Glomerular visceral epithelial cell (primary cell): ENCODE results near the gene PLEKHM3.

Experiments
- DNase-seq: peaks from one replicate; pipeline ENCODE4 v3.0.0-alpha.2; 2016; ENCODE audit errors: extremely low spot score

Gene PLEKHM3

DNA sequence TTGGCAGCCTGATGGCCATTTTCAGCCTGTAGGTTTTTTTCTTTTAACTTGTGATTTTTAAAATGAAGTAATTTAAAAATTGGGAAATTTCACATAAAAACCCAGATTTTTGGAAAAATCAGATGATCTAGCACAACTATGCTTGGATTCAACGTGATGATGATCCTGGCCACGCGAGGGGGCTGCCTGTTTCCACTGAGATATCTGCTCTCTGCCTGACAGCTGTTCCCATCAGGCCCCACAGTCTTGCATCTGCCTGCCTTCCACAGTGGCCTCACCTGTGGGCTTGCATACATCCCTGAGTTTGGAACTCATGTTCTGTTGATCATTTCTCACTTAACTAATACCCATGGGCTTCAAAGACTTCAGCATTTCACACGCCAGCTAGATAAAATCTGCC lies 163.5 kb downstream of the PLEKHM3 start:
- no peak for DNase-seq

- no peak for DNase-seq
Measured at GRCh38 chr2:207860685-207861084, 164.6 kb downstream of the PLEKHM3 start.

DNA sequence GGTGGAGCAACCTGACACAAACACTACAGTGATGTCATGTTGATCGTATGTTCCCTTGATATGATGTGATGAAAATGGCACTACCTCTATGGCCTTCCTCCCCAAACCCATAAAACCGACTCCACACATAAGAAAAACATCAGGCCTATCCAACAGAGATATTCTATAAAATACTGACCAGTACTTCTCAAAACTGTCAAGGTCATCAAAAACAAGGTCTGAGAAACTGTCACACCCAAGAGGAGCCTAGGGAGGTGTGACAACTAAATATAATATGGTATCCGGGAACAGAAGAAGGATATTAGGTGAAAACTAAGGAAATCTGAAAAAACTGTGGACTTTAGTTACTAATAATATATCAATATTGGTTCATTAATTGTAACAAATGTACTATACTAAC lies 169.7 kb downstream of the PLEKHM3 start:
- no peak for DNase-seq

DNA sequence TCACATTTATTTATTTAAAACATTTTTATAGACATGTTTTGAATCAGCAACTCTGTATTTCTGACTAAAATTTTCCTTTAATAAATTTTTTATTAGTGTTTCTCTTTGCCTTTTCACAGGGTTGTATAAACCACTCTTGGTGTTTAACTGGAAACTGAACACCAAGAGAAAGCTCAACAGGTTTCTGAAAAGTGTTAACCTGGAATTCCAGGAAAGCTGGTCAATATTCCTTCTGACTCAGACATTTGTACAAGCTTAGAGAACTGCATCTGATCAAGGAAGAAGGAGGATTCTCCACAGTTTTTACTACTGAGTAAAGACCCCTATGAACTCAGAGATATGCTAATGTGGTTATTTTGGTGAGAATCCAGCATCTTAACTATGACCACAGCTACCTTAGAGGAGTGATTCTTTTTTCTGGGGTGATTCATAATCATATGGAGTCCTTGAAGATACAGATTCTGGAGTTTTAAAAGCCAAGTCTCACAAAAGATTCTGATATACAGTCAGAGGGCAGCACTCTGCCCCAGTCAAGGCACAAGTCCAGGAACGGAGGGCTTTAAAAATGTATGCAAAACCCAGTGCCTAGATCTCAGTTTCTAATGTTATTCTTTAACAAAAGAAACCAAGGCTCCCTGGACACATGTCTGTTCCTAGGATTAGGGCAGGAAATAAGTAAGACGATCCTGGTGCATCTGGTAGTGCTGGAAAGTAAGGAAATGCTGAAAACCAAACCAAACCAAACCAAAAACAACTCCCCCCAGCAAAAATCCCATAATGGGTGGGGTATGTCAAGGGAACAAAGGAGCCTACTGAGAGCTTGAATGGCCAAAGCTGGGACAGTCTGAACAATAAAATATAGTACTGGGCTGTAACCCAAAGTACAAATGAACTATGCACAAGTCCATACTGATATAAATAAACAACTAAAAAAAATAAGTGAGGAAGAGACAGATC lies 170.6 kb downstream of the PLEKHM3 start:
- peak; percentile 74 for DNase-seq

- DNase-seq: no peak
Measured at GRCh38 chr2:207852791-207853190, 172.5 kb downstream of the PLEKHM3 start.

- DNase-seq: no peak
Measured at GRCh38 chr2:207849443-207849842, 175.9 kb downstream of the PLEKHM3 start.

GRCh38 chr2:207848545-207848928 lies 176.8 kb downstream of the PLEKHM3 start:
- DNase-seq: no peak

- peak; percentile 38 for DNase-seq
Measured at GRCh38 chr2:207847807-207848544, 177.4 kb downstream of the PLEKHM3 start.

DNA sequence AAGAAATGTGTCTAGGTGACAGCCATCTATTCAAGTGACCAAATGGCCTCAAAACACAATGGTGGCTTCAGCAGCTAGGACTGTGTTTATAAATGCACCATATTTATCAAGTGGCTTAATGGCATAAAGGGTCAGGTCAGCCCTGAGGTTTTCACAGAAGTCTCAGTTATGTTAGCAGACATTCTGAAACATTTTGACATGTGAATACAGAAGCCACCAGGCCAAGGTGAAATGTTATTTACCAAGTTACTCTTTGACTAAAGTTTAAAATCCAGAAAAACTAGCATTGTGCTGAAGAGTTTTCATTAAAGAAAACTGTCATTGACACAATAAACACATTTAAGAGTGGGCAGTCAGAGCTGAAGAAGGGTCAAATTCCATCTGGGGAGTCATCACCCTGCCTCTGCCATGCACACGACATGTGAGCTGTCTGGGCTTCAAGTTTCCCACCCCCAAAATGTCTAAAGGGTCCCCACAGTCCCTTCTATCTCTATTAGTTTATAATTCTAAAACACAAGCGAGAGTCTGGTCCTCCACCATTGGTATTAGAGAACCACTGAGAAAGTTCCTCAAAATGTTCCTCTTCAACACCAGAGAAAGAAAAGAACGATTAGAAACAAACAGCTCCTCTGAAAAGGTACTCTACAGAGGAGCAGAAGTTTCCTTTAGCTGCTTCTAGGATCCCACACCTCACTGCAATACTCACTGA lies 178.1 kb downstream of the PLEKHM3 start:
- no peak for DNase-seq

GRCh38 chr2:207845202-207845864 lies 180.0 kb downstream of the PLEKHM3 start:
- no peak for DNase-seq

DNA sequence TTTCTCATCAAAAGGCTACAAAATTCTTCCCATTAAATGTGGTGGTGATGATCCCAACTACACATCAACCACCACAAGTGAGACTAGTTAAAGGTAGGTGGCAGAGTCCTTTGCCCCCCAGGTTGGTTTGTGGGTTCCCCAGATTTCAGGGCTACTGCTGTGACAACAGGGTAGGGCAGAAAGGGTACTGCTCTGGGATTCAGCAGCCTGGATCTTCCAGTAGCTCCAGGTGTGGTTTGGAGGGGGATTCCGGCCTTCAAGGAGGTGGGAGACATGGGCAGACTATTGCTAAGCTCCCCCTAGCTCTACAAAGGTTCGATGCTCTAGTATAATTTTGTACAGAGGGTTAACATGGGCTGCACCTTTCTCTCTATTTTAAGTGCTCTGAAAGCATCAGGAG lies 180.7 kb downstream of the PLEKHM3 start:
- no peak for DNase-seq

DNA sequence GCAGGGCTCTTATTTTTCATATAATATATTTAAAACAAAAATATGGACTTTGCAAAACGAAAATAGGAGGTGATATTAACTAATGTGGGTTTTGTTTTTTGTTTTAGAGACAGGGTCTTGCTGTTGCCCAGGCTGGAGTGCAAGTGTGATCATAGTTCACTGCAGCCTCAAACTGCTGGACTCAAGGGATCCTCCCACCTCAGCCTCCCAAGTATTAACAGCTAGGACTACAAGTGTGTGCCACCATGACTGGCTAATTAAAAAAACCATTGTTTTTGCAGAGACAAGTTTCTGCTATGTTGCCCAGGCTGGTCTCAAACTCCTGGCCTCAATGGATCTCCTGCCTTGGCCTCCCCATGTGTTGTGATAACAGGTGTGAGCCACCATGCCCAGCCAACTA lies 185.2 kb downstream of the PLEKHM3 start:
- DNase-seq: no peak

- no peak for DNase-seq
Measured at GRCh38 chr2:207839575-207839974, 185.8 kb downstream of the PLEKHM3 start.

GRCh38 chr2:207839028-207839427 lies 186.3 kb downstream of the PLEKHM3 start:
- DNase-seq: no peak

GRCh38 chr2:207836521-207837133 lies 188.7 kb downstream of the PLEKHM3 start:
- no peak for DNase-seq

- no peak for DNase-seq
Measured at GRCh38 chr2:207835805-207836204, 189.5 kb downstream of the PLEKHM3 start.

DNA sequence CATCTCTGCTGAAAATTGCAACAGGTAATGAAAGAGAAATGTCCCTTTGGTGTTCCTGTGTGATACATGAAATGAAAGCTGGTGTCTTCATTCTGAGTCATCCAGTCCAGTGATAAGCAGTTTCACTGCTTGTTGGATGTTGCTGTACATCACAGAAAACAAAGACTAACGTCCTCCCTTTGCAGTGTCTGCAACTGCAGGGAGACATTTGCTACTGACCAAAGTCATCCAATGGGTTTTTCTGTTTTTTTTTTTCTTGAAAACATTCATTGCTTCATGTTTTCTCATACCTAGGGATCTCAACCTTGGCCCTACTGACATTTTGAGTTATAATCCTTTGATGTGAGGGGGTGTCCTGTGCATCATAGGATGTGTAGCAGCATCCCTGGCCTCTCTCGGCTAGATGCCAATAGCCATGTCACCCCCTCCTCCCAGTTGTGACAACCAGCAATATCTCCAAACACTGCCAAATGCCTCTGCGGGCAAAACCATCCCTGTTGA lies 192.0 kb downstream of the PLEKHM3 start:
- no peak for DNase-seq

DNA sequence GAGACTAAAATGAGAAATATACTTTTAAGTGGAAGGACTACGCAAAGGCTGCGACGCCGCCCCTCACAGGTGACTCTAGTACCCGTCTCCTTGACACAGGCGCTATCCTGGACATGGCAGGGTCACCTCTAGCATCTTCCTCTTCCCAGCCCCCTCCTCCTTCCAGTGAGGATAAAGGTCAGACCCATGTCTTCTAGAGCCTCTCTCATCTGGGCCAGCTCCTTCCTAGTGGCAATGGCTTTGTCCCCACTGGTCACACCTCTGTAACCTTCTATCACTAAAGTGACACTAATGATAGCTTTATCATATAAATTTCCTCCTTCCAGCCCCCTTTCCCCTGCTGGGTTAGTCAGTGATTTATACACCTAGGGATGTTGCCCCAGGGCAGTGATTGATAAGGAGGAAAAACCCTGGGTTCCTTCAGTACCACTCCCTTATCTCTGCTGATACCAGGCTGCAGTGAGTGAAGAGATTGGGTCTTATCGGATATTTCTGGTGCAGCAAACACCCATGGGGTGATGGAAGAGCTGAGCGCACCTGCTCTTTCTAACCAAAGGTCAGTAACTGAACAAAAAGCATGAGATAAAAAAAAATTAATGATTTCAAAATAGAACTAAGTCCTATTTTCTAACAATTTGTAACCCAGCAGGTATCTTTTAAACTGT lies 193.6 kb downstream of the PLEKHM3 start:
- DNase-seq: no peak

- DNase-seq: no peak
Measured at GRCh38 chr2:207830778-207831438, 194.4 kb downstream of the PLEKHM3 start.
